Calu3 (cell line): ENCODE data around the gene KDM3B. TPM values are rescaled to one million over a fixed set of nuclear protein-coding genes. Genes with fewer than 3 reads are reported as not detected.
A peak's percentile ranks its signal among the peaks of the same experiment; 100 is the strongest.

Experiments used
- BruUV-seq: library from RNA; stranded (reverse); fragments of 400-500 nt; replicated peaks from 2 replicates; lab custom pipeline; 2021; lab: Mats Ljungman, UMichigan
- CTCF ChIA-PET: fragments of 300-600 bp; sonication (Branson Sonifier 250); formaldehyde crosslinking; loops from one replicate; lab custom pipeline; 2022; ENCODE audit warnings: antibody characterized with exemption; lab: Charles Lee
- DNase-seq: peaks from one replicate; pipeline ENCODE4 v3.0.0; 2022
- H3K27ac Mint-ChIP-seq: one replicate; pipeline ENCODE4 v1.8.0; 2022; ENCODE audit warnings: mixed read lengths; ENCODE audit not compliant: unreplicated experiment
- H3K27me3 Mint-ChIP-seq: one replicate; pipeline ENCODE4 v1.8.0; 2022; ENCODE audit warnings: mixed read lengths; ENCODE audit not compliant: unreplicated experiment
- H3K36me3 Mint-ChIP-seq: one replicate; pipeline ENCODE4 v1.8.0; 2022; ENCODE audit warnings: mild to moderate bottlenecking, moderate library complexity, mixed read lengths; ENCODE audit not compliant: insufficient read depth, unreplicated experiment
- H3K4me1 Mint-ChIP-seq: one replicate; pipeline ENCODE4 v1.8.0; 2022; ENCODE audit warnings: mild to moderate bottlenecking, low read depth, mixed read lengths; ENCODE audit not compliant: unreplicated experiment
- H3K4me3 Mint-ChIP-seq: one replicate; pipeline ENCODE4 v1.8.0; 2022; ENCODE audit warnings: mild to moderate bottlenecking, low read depth, moderate library complexity, mixed read lengths; ENCODE audit not compliant: unreplicated experiment
- H3K9me3 Mint-ChIP-seq: one replicate; pipeline ENCODE4 v1.8.0; 2022; ENCODE audit warnings: low read depth, mixed read lengths; ENCODE audit not compliant: unreplicated experiment
- CTCF ChIP-seq: fragments of 200-600 bp; IDR thresholded peaks from one replicate; pipeline ENCODE4 v1.8.0; 2022; ENCODE audit warnings: antibody characterized with exemption; ENCODE audit not compliant: unreplicated experiment
- intact Hi-C: fragments of 100-400 bp; cut with micrococcal nuclease; formaldehyde crosslinking; loops from one replicate; pipeline ENCODE4 v1.10.0; 2022; ENCODE audit not compliant: unreplicated experiment
- total RNA-seq: library from RNA; stranded (reverse); gene quantifications from 2 replicates; pipeline ENCODE4 v1.2.3, GENCODE V29; 2022

KDM3B gene
- total RNA-seq, 1 experiment from 2014 or later: 73.5 TPM

DNA sequence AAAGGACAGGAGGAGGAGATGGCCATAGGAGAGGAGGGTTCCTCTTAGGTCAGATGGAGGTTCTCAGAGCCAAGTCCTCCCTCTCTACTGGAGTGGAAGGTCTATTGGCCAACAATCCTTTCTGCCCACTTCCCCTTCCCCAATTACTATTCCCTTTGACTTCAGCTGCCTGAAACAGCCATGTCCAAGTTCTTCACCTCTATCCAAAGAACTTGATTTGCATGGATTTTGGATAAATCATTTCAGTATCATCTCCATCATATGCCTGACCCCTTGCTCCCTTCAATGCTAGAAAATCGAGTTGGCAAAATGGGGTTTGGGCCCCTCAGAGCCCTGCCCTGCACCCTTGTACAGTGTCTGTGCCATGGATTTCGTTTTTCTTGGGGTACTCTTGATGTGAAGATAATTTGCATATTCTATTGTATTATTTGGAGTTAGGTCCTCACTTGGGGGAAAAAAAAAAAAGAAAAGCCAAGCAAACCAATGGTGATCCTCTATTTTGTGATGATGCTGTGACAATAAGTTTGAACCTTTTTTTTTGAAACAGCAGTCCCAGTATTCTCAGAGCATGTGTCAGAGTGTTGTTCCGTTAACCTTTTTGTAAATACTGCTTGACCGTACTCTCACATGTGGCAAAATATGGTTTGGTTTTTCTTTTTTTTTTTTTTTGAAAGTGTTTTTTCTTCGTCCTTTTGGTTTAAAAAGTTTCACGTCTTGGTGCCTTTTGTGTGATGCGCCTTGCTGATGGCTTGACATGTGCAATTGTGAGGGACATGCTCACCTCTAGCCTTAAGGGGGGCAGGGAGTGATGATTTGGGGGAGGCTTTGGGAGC lies 115.9 kb downstream of the KDM3B start:
- TF ChIP-seq CTCF: no peak
- CTCF ChIA-PET: no interaction called here
- peak overlapping the region; percentile 92 for H3K27ac Mint-ChIP-seq
- DNase-seq: no peak
- H3K9me3 Mint-ChIP-seq: no peaks in the 10 kb centered on the region
- intact Hi-C loops: loop anchor here (5.0 to 10.0 kb wide), 2 partner anchors 34 to 76 kb away; partner anchors contain the start of gene ETF1
- H3K4me3 Mint-ChIP-seq: peak overlapping the region; percentile 78
- H3K36me3 Mint-ChIP-seq: peaks cover 88% of the 10 kb centered on the region
- BruUV-seq: no TSS peak
- peaks cover 28% of the 10 kb centered on the region for H3K27me3 Mint-ChIP-seq
- peaks cover 33% of the 10 kb centered on the region for H3K4me1 Mint-ChIP-seq

DNA sequence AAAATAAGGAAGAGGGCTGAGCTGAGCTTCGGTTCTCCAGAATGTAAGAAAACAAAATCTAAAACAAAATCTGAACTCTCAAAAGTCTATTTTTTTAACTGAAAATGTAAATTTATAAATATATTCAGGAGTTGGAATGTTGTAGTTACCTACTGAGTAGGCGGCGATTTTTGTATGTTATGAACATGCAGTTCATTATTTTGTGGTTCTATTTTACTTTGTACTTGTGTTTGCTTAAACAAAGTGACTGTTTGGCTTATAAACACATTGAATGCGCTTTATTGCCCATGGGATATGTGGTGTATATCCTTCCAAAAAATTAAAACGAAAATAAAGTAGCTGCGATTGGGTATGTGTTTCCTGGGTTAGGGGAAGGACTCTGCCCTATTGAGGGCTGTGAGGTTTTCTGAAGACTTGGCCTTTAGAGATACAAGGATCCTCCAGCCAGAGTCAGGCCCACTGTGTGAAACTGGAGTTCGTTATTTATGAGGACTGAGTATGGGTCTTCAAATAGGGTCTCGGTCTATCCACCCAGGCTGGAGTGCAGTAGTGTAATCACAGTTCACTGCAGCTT lies 116.6 kb downstream of the KDM3B start:
- intact Hi-C loops: loop anchor here (5.0 to 10.0 kb wide), 2 partner anchors 33 to 76 kb away; partner anchors contain the start of gene ETF1
- no TSS peak for BruUV-seq
- Mint-ChIP-seq H3K36me3 (peaks cover 81% of the 10 kb centered on the region), H3K9me3 (no peaks in the 10 kb centered on the region), H3K4me3 (peak overlapping the region; percentile 78), H3K27ac (peak overlapping the region; percentile 93), H3K4me1 (peaks cover 33% of the 10 kb centered on the region), H3K27me3 (peaks cover 28% of the 10 kb centered on the region)
- CTCF ChIA-PET: interaction anchor here (1.4 kb wide), 1 partner anchor 35 kb away, joined by 8 read pairs; no protein-coding TSS in a partner anchor
- DNase-seq: no peak
- no peak for TF ChIP-seq CTCF

DNA sequence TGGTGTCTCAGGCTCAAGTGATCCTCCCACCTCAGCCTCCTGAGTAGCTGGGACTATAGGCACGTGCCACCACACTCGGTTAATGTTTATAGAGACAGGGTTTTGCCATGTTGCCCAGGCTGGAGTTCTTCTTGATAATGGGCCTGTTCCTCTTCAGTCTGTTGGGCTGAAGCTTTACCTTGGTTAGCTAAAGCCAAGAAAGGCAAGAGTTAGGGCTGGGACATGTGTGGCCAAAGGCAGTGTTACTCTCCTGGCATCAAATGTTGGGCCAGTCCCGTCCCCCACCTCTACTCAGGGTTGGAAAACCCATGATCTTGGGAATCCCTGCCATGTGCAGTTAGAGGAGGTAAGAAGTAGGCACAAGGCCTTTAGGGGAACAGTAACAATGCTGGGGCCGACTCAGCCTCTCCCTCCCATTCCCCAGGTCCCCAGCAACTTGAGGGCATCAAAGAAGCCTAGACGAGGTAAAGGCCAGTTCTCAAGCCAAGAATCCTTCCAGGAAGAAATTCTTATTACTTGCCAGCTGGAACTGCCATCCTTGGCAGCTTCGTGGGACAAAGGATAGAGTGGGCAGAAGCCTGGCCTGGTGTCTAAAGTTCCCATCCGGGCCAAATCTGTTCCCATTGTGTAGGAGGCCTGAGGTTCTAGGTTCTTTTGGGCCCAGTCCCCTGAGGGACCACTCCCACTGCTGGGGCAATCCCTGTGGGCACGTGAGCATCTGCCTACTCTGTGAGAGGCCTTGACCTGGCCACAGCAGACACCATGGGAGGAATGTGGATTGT lies 117.2 kb downstream of the KDM3B start:
- Mint-ChIP-seq H3K27ac (peak overlapping the region; percentile 93), H3K9me3 (no peaks in the 10 kb centered on the region), H3K4me3 (peak overlapping the region; percentile 42), H3K27me3 (peaks cover 28% of the 10 kb centered on the region), H3K36me3 (peaks cover 74% of the 10 kb centered on the region), H3K4me1 (peaks cover 33% of the 10 kb centered on the region)
- DNase-seq: peak; percentile 59
- no peak for TF ChIP-seq CTCF
- no TSS peak for BruUV-seq
- CTCF ChIA-PET: interaction anchor here (1.4 kb wide), 1 partner anchor 34 kb away, joined by 8 read pairs; no protein-coding TSS in a partner anchor
- intact Hi-C loops: loop anchor here (5.0 to 10.0 kb wide), 2 partner anchors 33 to 75 kb away; partner anchors contain the start of gene ETF1
